Measurements from ENCODE around the gene TGM3.

Gene TGM3

GRCh38 chr20:2305029-2305428 lies 9.2 kb downstream of the TGM3 start:
- TF ChIP-seq CTCF (IDR thresholded peaks at IDR 0.05; ENCODE audit: low read depth, low read length), result no peak

GRCh38 chr20:2305479-2305878 lies 9.7 kb downstream of the TGM3 start:
- no peak for DNase-seq (ENCODE audit: extremely low read depth, low read depth)
- TF ChIP-seq CTCF (IDR thresholded peaks at IDR 0.05; ENCODE audit: low read depth, low read length), result no peak

More at GRCh38 chr20:2305029-2305428, 9.2 kb downstream of the TGM3 start:
- no peak for DNase-seq (ENCODE audit: extremely low read depth, low read depth)

- no peak for TF ChIP-seq CTCF (IDR thresholded peaks at IDR 0.05; ENCODE audit: low read depth, low read length)
Measured at GRCh38 chr20:2305946-2306345, 10.1 kb downstream of the TGM3 start.

GRCh38 chr20:2307136-2307535 lies 11.3 kb downstream of the TGM3 start:
- no peak for DNase-seq (ENCODE audit: extremely low read depth, low read depth)
- TF ChIP-seq CTCF (IDR thresholded peaks at IDR 0.05; ENCODE audit: low read depth, low read length), result no peak

More at GRCh38 chr20:2305946-2306345, 10.1 kb downstream of the TGM3 start:
- DNase-seq (ENCODE audit: extremely low read depth, low read depth), result no peak

- no peak for TF ChIP-seq CTCF (IDR thresholded peaks at IDR 0.05; ENCODE audit: low read depth, low read length)
- DNase-seq (ENCODE audit: extremely low read depth, low read depth), result no peak
Measured at GRCh38 chr20:2311329-2311728, 15.5 kb downstream of the TGM3 start.

GRCh38 chr20:2312876-2313275 lies 17.1 kb downstream of the TGM3 start:
- no peak for DNase-seq (ENCODE audit: extremely low read depth, low read depth)
- TF ChIP-seq CTCF (IDR thresholded peaks at IDR 0.05; ENCODE audit: low read depth, low read length), result no peak

- no peak for DNase-seq (ENCODE audit: extremely low read depth, low read depth)
- no peak for TF ChIP-seq CTCF (IDR thresholded peaks at IDR 0.05; ENCODE audit: low read depth, low read length)
Measured at GRCh38 chr20:2313316-2313715, 17.5 kb downstream of the TGM3 start.

All from AG09319 (cell line).